SK-N-SH (cell line): Measurements from ENCODE around the gene PROSER2. TPM values are rescaled to one million over a fixed set of nuclear protein-coding genes. Genes with fewer than 3 reads are reported as not detected.

Source experiments
- CTCF ChIA-PET: fragments of 300-600, 350-600 bp; formaldehyde crosslinking; extraction: SDS; loops from one replicate; lab custom pipeline; 2021; lab: Yijun Ruan, JAX
- POLR2A ChIA-PET: fragments of 350-600 bp; sonication (Branson Sonifier 250); formaldehyde crosslinking; extraction: SDS; loops from one replicate; lab custom pipeline; 2020; ENCODE audit warnings: antibody characterized with exemption, inconsistent platforms; lab: Yijun Ruan, JAX
- DNase-seq: peaks from one replicate; pipeline ENCODE4 v3.0.0; 2012
- H2AFZ ChIP-seq: fragments of 200-600 bp; sonication (generic); 2 replicates; pipeline ENCODE4 v1.8.1; 2016; ENCODE audit warnings: antibody characterized with exemption, mild to moderate bottlenecking, low read depth
- H3F3A ChIP-seq: fragments of 200-600 bp; sonication (generic); replicated peaks from 2 replicates; pipeline ENCODE3; 2016; ENCODE audit warnings: antibody characterized with exemption, mild to moderate bottlenecking; ENCODE audit not compliant: insufficient read depth
- H3K27ac ChIP-seq, 2 experiments: fragments of 200-500 bp in 1 of 2; fragments of 200-600 bp in 1 of 2; sonication (Bioruptor generic) in 1 of 2; sonication (generic), shearing (Covaris generic) in 1 of 2; 2 replicates each; pipeline versions ENCODE4 v1.5.1 to v1.6.1; 2014 to 2016; ENCODE audit warnings: low read depth in 2 of 2, inconsistent platforms in 1 of 2, low read length in 1 of 2, mild to moderate bottlenecking in 1 of 2, mixed read lengths in 1 of 2
- H3K27me3 ChIP-seq: fragments of 200-600 bp; sonication (generic), shearing (Covaris generic); 2 replicates; pipeline ENCODE4 v1.6.1; 2016; ENCODE audit warnings: mixed run types; ENCODE audit not compliant: insufficient read depth
- H3K36me3 ChIP-seq, 2 experiments: fragments of 200-500 bp in 1 of 2; fragments of 200-600 bp in 1 of 2; sonication (Bioruptor generic) in 1 of 2; sonication (generic) in 1 of 2; replicated peaks in 1 of 2; 2 replicates each; pipeline versions ENCODE3 to v1.5.1; 2014 to 2016; ENCODE audit warnings: low read length in 1 of 2, mild to moderate bottlenecking in 1 of 2; ENCODE audit not compliant: insufficient read depth in 2 of 2, control insufficient read depth in 1 of 2
- H3K4me1 ChIP-seq, 2 experiments: fragments of 200-500 bp in 1 of 2; fragments of 200-600 bp in 1 of 2; sonication (Bioruptor generic) in 1 of 2; sonication (generic), shearing (Covaris generic) in 1 of 2; 2 replicates each; pipeline versions ENCODE4 v1.5.1 to v1.6.1; 2014 to 2016; ENCODE audit warnings: low read depth in 1 of 2, low read length in 1 of 2, mixed run types in 1 of 2; ENCODE audit not compliant: insufficient read depth in 2 of 2, control insufficient read depth in 1 of 2
- H3K4me2 ChIP-seq: fragments of 200-600 bp; sonication (generic), shearing (Covaris generic); 2 replicates; pipeline ENCODE4 v1.6.1; 2017; ENCODE audit warnings: mixed run types
- H3K4me3 ChIP-seq, 2 experiments: fragments of 200-500 bp in 1 of 2; fragments of 200-600 bp in 1 of 2; sonication (Bioruptor generic) in 1 of 2; sonication (generic), shearing (Covaris generic) in 1 of 2; 2 replicates each; pipeline versions ENCODE4 v1.5.1 to v1.8.1; 2014 to 2016; ENCODE audit warnings: low read depth in 2 of 2, inconsistent platforms in 1 of 2, low read length in 1 of 2, mild to moderate bottlenecking in 1 of 2, mixed read lengths in 1 of 2, moderate library complexity in 1 of 2
- H3K79me2 ChIP-seq: fragments of 200-600 bp; sonication (generic); 2 replicates; pipeline ENCODE4 v1.8.1; 2017; ENCODE audit warnings: mild to moderate bottlenecking; ENCODE audit not compliant: insufficient read depth
- H3K9ac ChIP-seq: fragments of 200-600 bp; sonication (generic); 2 replicates; pipeline ENCODE4 v1.6.1; 2017; ENCODE audit warnings: mixed run types
- H3K9me2 ChIP-seq: fragments of 200-600 bp; sonication (generic); 2 replicates; pipeline ENCODE4 v1.6.1; 2017; ENCODE audit warnings: mixed run types
- H3K9me3 ChIP-seq: fragments of 200-600 bp; sonication (generic); 2 replicates; pipeline ENCODE4 v1.6.1; 2017; ENCODE audit warnings: mixed run types, mild to moderate bottlenecking, moderate library complexity
- H4K20me1 ChIP-seq: fragments of 200-600 bp; sonication (generic); 2 replicates; pipeline ENCODE4 v1.6.1; 2017; ENCODE audit warnings: mild to moderate bottlenecking, mixed run types; ENCODE audit not compliant: insufficient read depth
- CHD2 ChIP-seq: fragments of 150-350 bp; IDR thresholded peaks from 2 replicates; pipeline ENCODE4 v1.6.1; 2018; ENCODE audit warnings: low read length; ENCODE audit not compliant: partially characterized antibody
- EZH2phosphoT487 ChIP-seq: fragments of 200-600 bp; sonication (generic); IDR thresholded peaks from 2 replicates; pipeline ENCODE4 v1.6.1; 2017; ENCODE audit warnings: low read depth, mixed run types, mild to moderate bottlenecking, antibody characterized with exemption, moderate library complexity, borderline replicate concordance
- FOXJ3 ChIP-seq: sonication (generic); formaldehyde crosslinking; IDR thresholded peaks from 2 replicates; pipeline ENCODE4 v1.5.1; 2020; ENCODE audit warnings: mild to moderate bottlenecking, missing genetic modification reagents
- FOXM1 ChIP-seq: IDR thresholded peaks from 2 replicates; pipeline ENCODE4 v1.4.0; 2012; ENCODE audit warnings: low read depth, mild to moderate bottlenecking
- GABPA ChIP-seq: IDR thresholded peaks from 2 replicates; pipeline ENCODE4 v1.4.0; 2012; ENCODE audit warnings: low read depth, mild to moderate bottlenecking
- JUND ChIP-seq: IDR thresholded peaks from 2 replicates; pipeline ENCODE4 v1.4.0; 2012
- NRF1 ChIP-seq: IDR thresholded peaks from 2 replicates; pipeline ENCODE4 v1.6.1; 2012; ENCODE audit warnings: low read depth, mild to moderate bottlenecking, low read length
- POLR2AphosphoS5 ChIP-seq: IDR thresholded peaks from 2 replicates; pipeline ENCODE4 v1.6.1; 2012; ENCODE audit warnings: low read depth, low read length
- RAD21 ChIP-seq: IDR thresholded peaks from 2 replicates; pipeline ENCODE4 v1.6.1; 2012; ENCODE audit warnings: mild to moderate bottlenecking, low read length
- REST ChIP-seq: IDR thresholded peaks from 2 replicates; pipeline ENCODE4 v1.6.1; 2012; ENCODE audit warnings: mild to moderate bottlenecking, low read depth, low read length, moderate library complexity
- TAF1 ChIP-seq: IDR thresholded peaks from 2 replicates; pipeline ENCODE4 v1.6.1; 2012; ENCODE audit warnings: low read depth, mild to moderate bottlenecking, low read length, moderate library complexity, borderline replicate concordance
- TCF12 ChIP-seq: IDR thresholded peaks from 2 replicates; pipeline ENCODE4 v1.4.0; 2012
- TEAD4 ChIP-seq: IDR thresholded peaks from 2 replicates; pipeline ENCODE4 v1.4.0; 2012; ENCODE audit warnings: mild to moderate bottlenecking, borderline replicate concordance; ENCODE audit not compliant: insufficient read depth
- YY1 ChIP-seq: IDR thresholded peaks from 2 replicates; pipeline ENCODE4 v1.4.0; 2012; ENCODE audit warnings: low read depth, mild to moderate bottlenecking
- ZBTB33 ChIP-seq: IDR thresholded peaks from 2 replicates; pipeline ENCODE4 v1.4.0; 2012; ENCODE audit warnings: low read depth, borderline replicate concordance
- WGBS: methylation state at CpG from one replicate; pipeline ENCODE4 v1.1.6; 2017; ENCODE audit warnings: low lambda C conversion rate; 5-methylcytosine and 5-hydroxymethylcytosine counted together
- polyA plus RNA-seq, 3 experiments: library from polyadenylated mRNA; depleted of rRNA; stranded (reverse); fragments of >200 nt; gene quantifications; 2 replicates each; pipeline ENCODE4 v1.2.3, GENCODE V29; 2012

The PROSER2 gene
- polyA plus RNA-seq, 1 of the 3 experiments (the other 2 are of a cell fraction), result 0.95 TPM

GRCh38 chr10:11901454-11901832, 78.3 kb downstream of the PROSER2 start:
- Histone ChIP-seq H3K79me2 (no peaks in the 10 kb centered on the region), H3K4me1 (peaks cover 0 to 3% of the 10 kb centered on the region in 2 experiments; a peak in 1 of 4 replicates)
- POLR2A ChIA-PET, result no interaction called here
- DNase-seq, result no peak
- no peak for TF ChIP-seq JUND
- no peak for TF ChIP-seq EZH2phosphoT487
- TF ChIP-seq TAF1, result no peak
- no peak for TF ChIP-seq FOXM1
- TF ChIP-seq GABPA, result no peak
- TF ChIP-seq ZBTB33, result no peak
- no peak for TF ChIP-seq TCF12
- TF ChIP-seq FOXJ3, result no peak
- TF ChIP-seq REST, result no peak
- no peak for TF ChIP-seq POLR2AphosphoS5
- no peak for TF ChIP-seq NRF1
- TF ChIP-seq TEAD4, result no peak
- TF ChIP-seq CHD2, result no peak
- no peak for TF ChIP-seq RAD21
- no peak for TF ChIP-seq YY1
- TF ChIP-seq, all 33 proteins: peak for 0
- H3K4me2 ChIP-seq, result no peak overlapping the region
- H2AFZ ChIP-seq, result no peak overlapping the region
- no peaks in the 10 kb centered on the region for H3K9me3 ChIP-seq
- no peaks in the 10 kb centered on the region for H3K27me3 ChIP-seq
- no peak overlapping the region for H3K4me3 ChIP-seq
- CTCF ChIA-PET, result no interaction called here
- no peak overlapping the region for H3K9ac ChIP-seq
- H3K9me2 ChIP-seq, result no peaks in the 10 kb centered on the region
- no peaks in the 10 kb centered on the region for H4K20me1 ChIP-seq
- H3F3A ChIP-seq, result no peaks in the 10 kb centered on the region
- WGBS, result 78% methylated on average over 6 of the region's 7 CpGs
- no peaks in the 10 kb centered on the region for H3K36me3 ChIP-seq
- H3K27ac ChIP-seq, result no peak overlapping the region
